CD4-positive, alpha-beta memory T cell (primary cell): Measurements from ENCODE around the gene ULK3. TPM values are rescaled to one million over a fixed set of nuclear protein-coding genes. Genes with fewer than 3 reads are reported as not detected.
A peak's percentile ranks its signal among the peaks of the same experiment; 100 is the strongest.

Experiments used
- CTCF ChIA-PET: fragments of 350-600 bp; sonication (Branson Sonifier 250); formaldehyde crosslinking; loops from one replicate; lab custom pipeline; 2021; ENCODE audit warnings: inconsistent platforms; ENCODE audit not compliant: partially characterized antibody; lab: Charles Lee
- POLR2A ChIA-PET: fragments of 350-600 bp; sonication (Branson Sonifier 250); formaldehyde crosslinking; loops from one replicate; lab custom pipeline; 2021; ENCODE audit not compliant: partially characterized antibody; lab: Charles Lee
- DNase-seq, 5 donors: peaks; one replicate each; pipeline versions ENCODE4 v3.0.0 to v3.0.0-alpha.2; 2020 to 2022; ENCODE audit warnings: mixed read lengths in 1 of 5
- H3K27ac ChIP-seq: one replicate; pipeline ENCODE4 v1.7.0; 2013; ENCODE audit warnings: low read depth, low read length
- H3K27me3 ChIP-seq: 2 replicates; pipeline ENCODE4 v1.7.0; 2013; ENCODE audit warnings: mild to moderate bottlenecking, low read length, moderate library complexity; ENCODE audit not compliant: insufficient read depth
- H3K36me3 ChIP-seq: 2 replicates; pipeline ENCODE4 v1.7.0; 2013; ENCODE audit warnings: mild to moderate bottlenecking, low read length, moderate library complexity; ENCODE audit not compliant: insufficient read depth
- H3K4me1 ChIP-seq: 2 replicates; pipeline ENCODE4 v1.7.0; 2013; ENCODE audit warnings: mild to moderate bottlenecking, low read length, moderate library complexity; ENCODE audit not compliant: insufficient read depth
- H3K4me3 ChIP-seq, 2 donors: one replicate each; pipeline ENCODE4 v1.7.0; 2013; ENCODE audit warnings: low read length in 2 of 2, mild to moderate bottlenecking in 1 of 2
- H3K9me3 ChIP-seq, 2 donors: one replicate each; pipeline ENCODE4 v1.7.0; 2013; ENCODE audit warnings: low read length in 2 of 2, control low read depth in 1 of 2; ENCODE audit not compliant: control insufficient read depth in 1 of 2
- H3K27ac Mint-ChIP-seq, 7 donors: one replicate each; pipeline ENCODE4 v1.8.0; 2020 to 2021; ENCODE audit warnings: mixed read lengths in 7 of 7, mild to moderate bottlenecking in 6 of 7, inconsistent platforms in 3 of 7, moderate library complexity in 3 of 7
- H3K27me3 Mint-ChIP-seq, 2 donors: one replicate each; pipeline ENCODE4 v1.8.0; 2020 to 2021; ENCODE audit warnings: mixed read lengths in 2 of 2
- H3K36me3 Mint-ChIP-seq, 2 donors: one replicate each; pipeline ENCODE4 v1.8.0; 2020 to 2021; ENCODE audit warnings: mixed read lengths in 2 of 2, inconsistent platforms in 1 of 2, mild to moderate bottlenecking in 1 of 2
- H3K4me1 Mint-ChIP-seq, 4 donors: one replicate each; pipeline ENCODE4 v1.8.0; 2020 to 2021; ENCODE audit warnings: mixed read lengths in 4 of 4, mild to moderate bottlenecking in 1 of 4
- H3K4me3 Mint-ChIP-seq, 8 donors: one replicate each; pipeline ENCODE4 v1.8.0; 2020 to 2021; ENCODE audit warnings: mixed read lengths in 8 of 8, mild to moderate bottlenecking in 7 of 8, moderate library complexity in 6 of 8, inconsistent platforms in 3 of 8
- H3K9me3 Mint-ChIP-seq, 8 donors: one replicate each; pipeline ENCODE4 v1.8.0; 2020 to 2021; ENCODE audit warnings: mixed read lengths in 8 of 8, mild to moderate bottlenecking in 5 of 8, inconsistent platforms in 3 of 8, moderate library complexity in 1 of 8
- intact Hi-C: fragments of 100-400 bp; cut with micrococcal nuclease; formaldehyde crosslinking; loops from one replicate; pipeline ENCODE4 v1.15.1; 2023
- polyA plus RNA-seq, 2 donors: library from polyadenylated mRNA; unstranded; fragments of 300-500 nt; fragmentation: Illumina TruSeq; gene quantifications; one replicate each; pipeline ENCODE4 v1.2.3, GENCODE V29; 2021
- total RNA-seq, 2 experiments: library from RNA; stranded (reverse); gene quantifications; one replicate each; pipeline ENCODE4 v1.2.3, GENCODE V29; 2021

ULK3 gene
- total and polyA plus RNA-seq, 4 experiments from 2014 or later = 33.6 to 88.3 (median 61.7) TPM

- Histone ChIP-seq H3K27me3 (no peaks in the 10 kb centered on the region), H3K36me3 (peaks cover 6% of the 10 kb centered on the region), H3K4me1 (peaks cover 12% of the 10 kb centered on the region), H3K4me3 (no peak overlapping the region), H3K9me3 (no peaks in the 10 kb centered on the region), H3K27ac (no peak overlapping the region)
- no peaks in the 10 kb centered on the region for H3K9me3 Mint-ChIP-seq
- H3K4me3 Mint-ChIP-seq = no peak overlapping the region
- H3K27me3 Mint-ChIP-seq = no peaks in the 10 kb centered on the region
- peaks cover 0 to 35% of the 10 kb centered on the region in 2 donors for H3K36me3 Mint-ChIP-seq
- intact Hi-C loops = loop anchor here (5.0 kb wide), 1 partner anchor 35 kb away; no protein-coding TSS in a partner anchor
- peaks cover 11 to 16% (median 12%) of the 10 kb centered on the region in 4 donors for H3K4me1 Mint-ChIP-seq
- no peak for DNase-seq
- POLR2A ChIA-PET = interaction anchor here (0.7 to 1.8 kb wide), 3 partner anchors 29 to 69 kb away, joined by 3 to 6 read pairs (median 4); partner anchors contain the start of gene FAM219B
- no peak overlapping the region for H3K27ac Mint-ChIP-seq
- CTCF ChIA-PET = interaction anchor here (0.8 to 7.4 kb wide), 14 partner anchors 9 to 202 kb away, joined by 3 to 70 read pairs (median 5); partner anchors contain the start of genes COX5A, FAM219B and MPI
Observed at GRCh38 chr15:74836846-74837245, 6.1 kb downstream of the ULK3 start.

- no peaks in the 10 kb centered on the region for H3K27me3 Mint-ChIP-seq
- intact Hi-C loops = loop anchor here (2.0 to 5.0 kb wide), 2 partner anchors 33 to 65 kb away; no protein-coding TSS in a partner anchor
- Histone ChIP-seq H3K27ac (no peak overlapping the region), H3K4me3 (no peak overlapping the region), H3K36me3 (peaks cover 6% of the 10 kb centered on the region), H3K9me3 (no peaks in the 10 kb centered on the region), H3K27me3 (no peaks in the 10 kb centered on the region), H3K4me1 (no peaks in the 10 kb centered on the region)
- CTCF ChIA-PET = interaction anchor here (0.8 to 7.4 kb wide), 11 partner anchors 9 to 200 kb away, joined by 3 to 70 read pairs (median 5); partner anchors contain the start of gene CPLX3
- H3K9me3 Mint-ChIP-seq = no peaks in the 10 kb centered on the region
- DNase-seq = peak in 3 of 5 donors; percentile 16 to 38 (median 24)
- no peak overlapping the region for H3K4me3 Mint-ChIP-seq
- H3K4me1 Mint-ChIP-seq = peaks cover 0 to 5% (median 3%) of the 10 kb centered on the region in 4 donors
- peak overlapping the region in 1 of 7 donors; percentile 5 for H3K27ac Mint-ChIP-seq
- H3K36me3 Mint-ChIP-seq = peaks cover 0 to 27% of the 10 kb centered on the region in 2 donors
- POLR2A ChIA-PET = interaction anchor here (1.2 kb wide), 1 partner anchor 65 kb away, joined by 4 read pairs; no protein-coding TSS in a partner anchor
Observed at GRCh38 chr15:74835312-74835823, 7.6 kb downstream of the ULK3 start.

- Histone ChIP-seq H3K4me3 (no peak overlapping the region), H3K9me3 (no peaks in the 10 kb centered on the region), H3K27me3 (peaks cover 3% of the 10 kb centered on the region), H3K36me3 (peaks cover 6% of the 10 kb centered on the region), H3K27ac (no peak overlapping the region), H3K4me1 (no peaks in the 10 kb centered on the region)
- no peak for DNase-seq
- H3K9me3 Mint-ChIP-seq = no peaks in the 10 kb centered on the region
- peaks cover 0 to 21% of the 10 kb centered on the region in 2 donors for H3K36me3 Mint-ChIP-seq
- H3K27me3 Mint-ChIP-seq = peaks cover under 1 to 2% of the 10 kb centered on the region in 2 donors
- H3K27ac Mint-ChIP-seq = peak overlapping the region in 1 of 7 donors; percentile 76
- peaks cover 0 to 5% (median 3%) of the 10 kb centered on the region in 4 donors for H3K4me1 Mint-ChIP-seq
- CTCF ChIA-PET = interaction anchor here (0.6 to 7.4 kb wide), 6 partner anchors 64 to 132 kb away, joined by 3 to 70 read pairs (median 4); no protein-coding TSS in a partner anchor
- intact Hi-C loops = loop anchor here (2.0 kb wide), 1 partner anchor 63 kb away; no protein-coding TSS in a partner anchor
- POLR2A ChIA-PET = interaction anchor here (0.6 to 0.9 kb wide), 3 partner anchors 28 to 81 kb away, joined by 3 to 4 read pairs (median 3); no protein-coding TSS in a partner anchor
- H3K4me3 Mint-ChIP-seq = no peak overlapping the region
Observed at GRCh38 chr15:74833376-74834107, 9.4 kb downstream of the ULK3 start.

- Histone ChIP-seq H3K27me3 (peaks cover 3% of the 10 kb centered on the region), H3K36me3 (peaks cover 6% of the 10 kb centered on the region), H3K27ac (no peak overlapping the region), H3K4me1 (no peaks in the 10 kb centered on the region), H3K9me3 (no peaks in the 10 kb centered on the region), H3K4me3 (no peak overlapping the region)
- no peaks in the 10 kb centered on the region for H3K9me3 Mint-ChIP-seq
- peaks cover 5 to 7% of the 10 kb centered on the region in 2 donors for H3K27me3 Mint-ChIP-seq
- H3K36me3 Mint-ChIP-seq = peaks cover 0 to 21% of the 10 kb centered on the region in 2 donors
- ChIA-PET CTCF (interaction anchor here (0.6 to 7.4 kb wide), 6 partner anchors 63 to 131 kb away, joined by 3 to 70 read pairs (median 4); no protein-coding TSS in a partner anchor), POLR2A (interaction anchor here (0.6 to 0.9 kb wide), 2 partner anchors 27 to 82 kb away, joined by 3 to 4 read pairs; no protein-coding TSS in a partner anchor)
- peak overlapping the region in 1 of 7 donors; percentile 7 for H3K27ac Mint-ChIP-seq
- DNase-seq = no peak
- peaks cover 0 to 5% (median 3%) of the 10 kb centered on the region in 4 donors for H3K4me1 Mint-ChIP-seq
- H3K4me3 Mint-ChIP-seq = no peak overlapping the region
- intact Hi-C loops = no loop called here
Observed at GRCh38 chr15:74832826-74833225, 10.1 kb downstream of the ULK3 start.

- Histone ChIP-seq H3K9me3 (no peaks in the 10 kb centered on the region), H3K4me1 (no peaks in the 10 kb centered on the region), H3K4me3 (no peak overlapping the region), H3K27me3 (peaks cover 6% of the 10 kb centered on the region), H3K36me3 (peaks cover 6% of the 10 kb centered on the region), H3K27ac (no peak overlapping the region)
- CTCF ChIA-PET = interaction anchor here (1.0 to 7.4 kb wide), 4 partner anchors 9 to 72 kb away, joined by 3 to 70 read pairs (median 6); no protein-coding TSS in a partner anchor
- intact Hi-C loops = no loop called here
- no peak overlapping the region for H3K27ac Mint-ChIP-seq
- H3K4me3 Mint-ChIP-seq = no peak overlapping the region
- H3K9me3 Mint-ChIP-seq = peaks cover 0 to under 1% (median 0%) of the 10 kb centered on the region in 8 donors
- H3K4me1 Mint-ChIP-seq = peaks cover 0 to 9% (median 3%) of the 10 kb centered on the region in 4 donors
- POLR2A ChIA-PET = no interaction called here
- no peak for DNase-seq
- H3K27me3 Mint-ChIP-seq = peaks cover 6 to 7% of the 10 kb centered on the region in 2 donors
- peaks cover 0 to 15% of the 10 kb centered on the region in 2 donors for H3K36me3 Mint-ChIP-seq
Observed at GRCh38 chr15:74831813-74832495, 11.0 kb downstream of the ULK3 start.

- no peak for DNase-seq
- ChIA-PET CTCF (interaction anchor here (1.0 to 2.1 kb wide), 3 partner anchors 54 to 71 kb away, joined by 3 to 8 read pairs (median 5); no protein-coding TSS in a partner anchor), POLR2A (interaction anchor here (1.2 kb wide), 1 partner anchor 76 kb away, joined by 3 read pairs; the partner anchor contains the start of gene FAM219B)
- Histone ChIP-seq H3K9me3 (no peaks in the 10 kb centered on the region), H3K4me1 (no peaks in the 10 kb centered on the region), H3K27me3 (peaks cover 11% of the 10 kb centered on the region), H3K27ac (no peak overlapping the region), H3K4me3 (no peak overlapping the region), H3K36me3 (peaks cover 2% of the 10 kb centered on the region)
- intact Hi-C loops = no loop called here
- Mint-ChIP-seq H3K36me3 (peaks cover 0 to 6% of the 10 kb centered on the region in 2 donors), H3K9me3 (peaks cover 0 to 1% (median 0%) of the 10 kb centered on the region in 8 donors), H3K27ac (no peak overlapping the region), H3K4me3 (no peak overlapping the region), H3K27me3 (peaks cover 6 to 7% of the 10 kb centered on the region in 2 donors), H3K4me1 (peaks cover 0 to 10% (median 5%) of the 10 kb centered on the region in 4 donors)
Observed at GRCh38 chr15:74830868-74831267, 12.1 kb downstream of the ULK3 start.
